ENCODE results near the gene C11orf71. TPM values are rescaled to one million over a fixed set of nuclear protein-coding genes. Genes with fewer than 3 reads are reported as not detected.

The C11orf71 gene
- total RNA-seq, 1 experiment from 2014 or later = 9.5 TPM

GRCh38 chr11:114441921-114442320 lies 41.6 kb upstream of the C11orf71 start:
- Histone ChIP-seq H3K27me3 (replicated peaks; ENCODE audit: control insufficient read depth, insufficient read depth, low read length) (no peaks in the 10 kb centered on the region), H3K36me3 (ENCODE audit: control insufficient read depth, insufficient read depth, low read length) (peaks cover 1% of the 10 kb centered on the region; the same call in 1 of the 2 replicates), H3K4me3 (ENCODE audit: low read depth, low read length) (no peak overlapping the region), H3K9me3 (no peaks in the 10 kb centered on the region), H3K4me1 (peaks cover 38% of the 10 kb centered on the region)
- no peaks in the 10 kb centered on the region for H3K27me3 Mint-ChIP-seq (ENCODE audit: insufficient read depth, unreplicated experiment)
- DNase-seq = no peak
- no peak overlapping the region for H3K27ac Mint-ChIP-seq (ENCODE audit: unreplicated experiment)
- CTCF ChIA-PET = interaction anchor here (1.1 kb wide), 1 partner anchor 94 kb away, joined by 3 read pairs; no protein-coding TSS in a partner anchor
- H3K9me3 Mint-ChIP-seq (ENCODE audit: unreplicated experiment) = no peaks in the 10 kb centered on the region
- TF ChIP-seq, protein P1, sequence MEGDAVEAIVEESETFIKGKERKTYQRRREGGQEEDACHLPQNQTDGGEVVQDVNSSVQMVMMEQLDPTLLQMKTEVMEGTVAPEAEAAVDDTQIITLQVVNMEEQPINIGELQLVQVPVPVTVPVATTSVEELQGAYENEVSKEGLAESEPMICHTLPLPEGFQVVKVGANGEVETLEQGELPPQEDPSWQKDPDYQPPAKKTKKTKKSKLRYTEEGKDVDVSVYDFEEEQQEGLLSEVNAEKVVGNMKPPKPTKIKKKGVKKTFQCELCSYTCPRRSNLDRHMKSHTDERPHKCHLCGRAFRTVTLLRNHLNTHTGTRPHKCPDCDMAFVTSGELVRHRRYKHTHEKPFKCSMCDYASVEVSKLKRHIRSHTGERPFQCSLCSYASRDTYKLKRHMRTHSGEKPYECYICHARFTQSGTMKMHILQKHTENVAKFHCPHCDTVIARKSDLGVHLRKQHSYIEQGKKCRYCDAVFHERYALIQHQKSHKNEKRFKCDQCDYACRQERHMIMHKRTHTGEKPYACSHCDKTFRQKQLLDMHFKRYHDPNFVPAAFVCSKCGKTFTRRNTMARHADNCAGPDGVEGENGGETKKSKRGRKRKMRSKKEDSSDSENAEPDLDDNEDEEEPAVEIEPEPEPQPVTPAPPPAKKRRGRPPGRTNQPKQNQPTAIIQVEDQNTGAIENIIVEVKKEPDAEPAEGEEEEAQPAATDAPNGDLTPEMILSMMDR (IDR thresholded peaks at IDR 0.05; ENCODE audit: insufficient read depth in 1 of 2, low read depth in 1 of 2, low read length in 1 of 2, severe bottlenecking in 1 of 2, unreplicated experiment in 1 of 2) = no peak
- H3K36me3 Mint-ChIP-seq (ENCODE audit: insufficient read depth, unreplicated experiment) = peaks cover 70% of the 10 kb centered on the region
- no peak overlapping the region for H3K4me3 Mint-ChIP-seq (ENCODE audit: unreplicated experiment)
- POLR2A ChIA-PET = no interaction called here
- no TSS peak for BruUV-seq (replicated peaks)
- peaks cover 54% of the 10 kb centered on the region for H3K4me1 Mint-ChIP-seq (ENCODE audit: low read depth, unreplicated experiment)
- intact Hi-C loops (cut with micrococcal nuclease; ENCODE audit: unreplicated experiment) = loop anchor here (2.0 kb wide), 1 partner anchor 125 kb away; no protein-coding TSS in a partner anchor

- H3K4me1 Mint-ChIP-seq (ENCODE audit: low read depth, unreplicated experiment) = peaks cover 50% of the 10 kb centered on the region
Measured at GRCh38 chr11:114440971-114441763, 40.9 kb upstream of the C11orf71 start.

More at GRCh38 chr11:114440971-114441763, 40.9 kb upstream of the C11orf71 start:
- peaks cover 43% of the 10 kb centered on the region for H3K4me1 ChIP-seq
- no peaks in the 10 kb centered on the region for H3K27me3 ChIP-seq (replicated peaks; ENCODE audit: control insufficient read depth, insufficient read depth, low read length)
- Mint-ChIP-seq H3K36me3 (ENCODE audit: insufficient read depth, unreplicated experiment) (peaks cover 64% of the 10 kb centered on the region), H3K27me3 (ENCODE audit: insufficient read depth, unreplicated experiment) (no peaks in the 10 kb centered on the region), H3K27ac (ENCODE audit: unreplicated experiment) (peak overlapping the region; percentile 45), H3K9me3 (ENCODE audit: unreplicated experiment) (no peaks in the 10 kb centered on the region), H3K4me3 (ENCODE audit: unreplicated experiment) (peak overlapping the region; percentile 91)
- intact Hi-C loops (cut with micrococcal nuclease; ENCODE audit: unreplicated experiment) = loop anchor here (2.0 kb wide), 1 partner anchor 124 kb away; no protein-coding TSS in a partner anchor
- H3K36me3 ChIP-seq (ENCODE audit: control insufficient read depth, insufficient read depth, low read length) = peaks cover 1% of the 10 kb centered on the region; the same call in 1 of the 2 replicates
- H3K4me3 ChIP-seq (ENCODE audit: low read depth, low read length) = peak overlapping the region; percentile 78
- DNase-seq = no peak
- POLR2A ChIA-PET = interaction anchor here (0.8 kb wide), 1 partner anchor 39 kb away, joined by 3 read pairs; no protein-coding TSS in a partner anchor
- BruUV-seq (replicated peaks) = no TSS peak
- CTCF ChIA-PET = no interaction called here
- H3K9me3 ChIP-seq = no peaks in the 10 kb centered on the region
- TF ChIP-seq, protein P1 (IDR thresholded peaks at IDR 0.05; ENCODE audit: insufficient read depth in 1 of 2, low read depth in 1 of 2, low read length in 1 of 2, severe bottlenecking in 1 of 2, unreplicated experiment in 1 of 2) = no peak
